Activated T-cell treated with anti-CD3 and anti-CD28 coated beads for 24 hours (primary cell): ENCODE measurements around the gene PRSS57.

Experiments
- DNase-seq: peaks from one replicate; pipeline ENCODE4 v3.0.0-alpha.2; 2020; ENCODE audit warnings: low read depth

Gene PRSS57

GRCh38 chr19:652467-653389 is 42.5 kb downstream of the PRSS57 start:
- no peak for DNase-seq

- no peak for DNase-seq
Measured at GRCh38 chr19:651991-652390, 43.3 kb downstream of the PRSS57 start.

- no peak for DNase-seq
Measured at GRCh38 chr19:651114-651818, 44.0 kb downstream of the PRSS57 start.

- no peak for DNase-seq
Measured at GRCh38 chr19:650121-650520, 45.1 kb downstream of the PRSS57 start.

- no peak for DNase-seq
Measured at GRCh38 chr19:648904-649801, 46.1 kb downstream of the PRSS57 start.

- DNase-seq = no peak
Measured at GRCh38 chr19:648305-648704, 46.9 kb downstream of the PRSS57 start.

GRCh38 chr19:647566-648284 is 47.5 kb downstream of the PRSS57 start:
- no peak for DNase-seq

- no peak for DNase-seq
Measured at GRCh38 chr19:646779-647565, 48.3 kb downstream of the PRSS57 start.

- no peak for DNase-seq
Measured at GRCh38 chr19:645912-646778, 49.1 kb downstream of the PRSS57 start.

- DNase-seq = no peak
Measured at GRCh38 chr19:644789-645188, 50.5 kb downstream of the PRSS57 start.

- DNase-seq = no peak
Measured at GRCh38 chr19:644363-644762, 50.9 kb downstream of the PRSS57 start.

- no peak for DNase-seq
Measured at GRCh38 chr19:643736-644135, 51.5 kb downstream of the PRSS57 start.

- no peak for DNase-seq
Measured at GRCh38 chr19:642767-643727, 52.2 kb downstream of the PRSS57 start.

- DNase-seq = no peak
Measured at GRCh38 chr19:641702-642101, 53.5 kb downstream of the PRSS57 start.

GRCh38 chr19:640606-641189 is 54.6 kb downstream of the PRSS57 start:
- DNase-seq = no peak

GRCh38 chr19:640161-640558 is 55.1 kb downstream of the PRSS57 start:
- DNase-seq = no peak

GRCh38 chr19:639253-640160 is 55.7 kb downstream of the PRSS57 start, which contains the start of gene FGF22:
Gene FGF22, plus strand, starts transcription at chr19:639879. Its CDS starts 47 bp downstream, at chr19:639926.
- DNase-seq = peak; percentile 90
